KMS-11 (cell line): ENCODE data around the gene KLF17.

Source experiments
- H2AFZ ChIP-seq: fragments of 200-600 bp; sonication (generic); 2 replicates; pipeline ENCODE4 v1.6.1; 2016; ENCODE audit warnings: antibody characterized with exemption, mixed run types, low read depth
- H3K27ac ChIP-seq: fragments of 200-600 bp; sonication (generic); 2 replicates; pipeline ENCODE4 v1.6.1; 2016; ENCODE audit warnings: mild to moderate bottlenecking, mixed run types
- H3K27me3 ChIP-seq: fragments of 200-600 bp; sonication (generic); 2 replicates; pipeline ENCODE4 v1.6.1; 2017; ENCODE audit warnings: mild to moderate bottlenecking, low read depth, mixed run types, moderate library complexity; ENCODE audit not compliant: insufficient read depth
- H3K36me3 ChIP-seq: fragments of 200-600 bp; sonication (generic); 2 replicates; pipeline ENCODE4 v1.6.1; 2017; ENCODE audit warnings: mild to moderate bottlenecking, mixed run types; ENCODE audit not compliant: insufficient read depth
- H3K4me1 ChIP-seq: fragments of 200-600 bp; sonication (generic); 2 replicates; pipeline ENCODE4 v1.6.1; 2016; ENCODE audit warnings: mild to moderate bottlenecking, low read depth, mixed run types; ENCODE audit not compliant: poor library complexity, severe bottlenecking
- H3K4me2 ChIP-seq: fragments of 200-600 bp; sonication (generic); 2 replicates; pipeline ENCODE4 v1.7.0; 2016; ENCODE audit warnings: mild to moderate bottlenecking, mixed run types
- H3K4me3 ChIP-seq: fragments of 200-600 bp; sonication (generic); IDR thresholded peaks from 2 replicates; pipeline ENCODE4 v1.6.1; 2017; ENCODE audit warnings: low read depth, low read length, mixed read lengths; ENCODE audit not compliant: insufficient read depth
- H3K79me2 ChIP-seq: fragments of 200-600 bp; sonication (generic); 2 replicates; pipeline ENCODE4 v1.6.1; 2016; ENCODE audit warnings: low read depth, mixed run types; ENCODE audit not compliant: insufficient read depth
- H3K9ac ChIP-seq: fragments of 200-600 bp; sonication (generic); 2 replicates; pipeline ENCODE4 v1.6.1; 2016; ENCODE audit warnings: mild to moderate bottlenecking, mixed run types
- H4K20me1 ChIP-seq: fragments of 200-600 bp; sonication (generic); 2 replicates; pipeline ENCODE4 v1.6.1; 2016; ENCODE audit warnings: mild to moderate bottlenecking, mixed run types; ENCODE audit not compliant: insufficient read depth
- TF ChIP-seq, protein P1 (sequence below): fragments of 200-600 bp; sonication (generic); conservative IDR thresholded peaks from 2 replicates; pipeline ENCODE4 v1.6.1; 2017; ENCODE audit warnings: low read depth, mild to moderate bottlenecking, antibody characterized with exemption, low read length, moderate library complexity, mixed read lengths

Gene KLF17

DNA sequence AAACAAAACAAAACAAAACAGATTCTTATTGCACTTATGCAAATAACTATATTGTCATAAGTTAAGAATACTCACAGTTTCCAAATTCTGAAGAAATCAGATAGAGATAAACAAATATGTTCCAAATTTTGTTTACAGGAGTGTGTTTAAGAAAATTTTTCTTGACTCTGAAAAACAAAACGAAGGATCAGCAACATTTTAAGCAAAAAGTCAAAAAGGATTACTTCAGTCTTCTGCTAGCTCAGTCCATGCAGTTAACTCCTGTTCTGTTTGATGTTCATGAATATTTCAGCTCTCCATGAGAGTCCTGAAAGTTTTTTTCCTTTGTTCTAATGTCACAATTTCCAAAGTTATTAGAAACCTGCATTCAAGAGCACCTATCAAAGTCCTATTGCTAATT is 56.0 kb downstream of the KLF17 start:
- H3K4me3 ChIP-seq: no peak overlapping the region
- H4K20me1 ChIP-seq: no peaks in the 10 kb centered on the region
- no peak overlapping the region for H2AFZ ChIP-seq
- H3K27me3 ChIP-seq: no peaks in the 10 kb centered on the region
- TF ChIP-seq, protein P1, sequence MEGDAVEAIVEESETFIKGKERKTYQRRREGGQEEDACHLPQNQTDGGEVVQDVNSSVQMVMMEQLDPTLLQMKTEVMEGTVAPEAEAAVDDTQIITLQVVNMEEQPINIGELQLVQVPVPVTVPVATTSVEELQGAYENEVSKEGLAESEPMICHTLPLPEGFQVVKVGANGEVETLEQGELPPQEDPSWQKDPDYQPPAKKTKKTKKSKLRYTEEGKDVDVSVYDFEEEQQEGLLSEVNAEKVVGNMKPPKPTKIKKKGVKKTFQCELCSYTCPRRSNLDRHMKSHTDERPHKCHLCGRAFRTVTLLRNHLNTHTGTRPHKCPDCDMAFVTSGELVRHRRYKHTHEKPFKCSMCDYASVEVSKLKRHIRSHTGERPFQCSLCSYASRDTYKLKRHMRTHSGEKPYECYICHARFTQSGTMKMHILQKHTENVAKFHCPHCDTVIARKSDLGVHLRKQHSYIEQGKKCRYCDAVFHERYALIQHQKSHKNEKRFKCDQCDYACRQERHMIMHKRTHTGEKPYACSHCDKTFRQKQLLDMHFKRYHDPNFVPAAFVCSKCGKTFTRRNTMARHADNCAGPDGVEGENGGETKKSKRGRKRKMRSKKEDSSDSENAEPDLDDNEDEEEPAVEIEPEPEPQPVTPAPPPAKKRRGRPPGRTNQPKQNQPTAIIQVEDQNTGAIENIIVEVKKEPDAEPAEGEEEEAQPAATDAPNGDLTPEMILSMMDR: no peak
- peaks cover 10% of the 10 kb centered on the region for H3K4me1 ChIP-seq
- no peak overlapping the region for H3K9ac ChIP-seq
- H3K4me2 ChIP-seq: no peak overlapping the region
- no peaks in the 10 kb centered on the region for H3K36me3 ChIP-seq
- H3K27ac ChIP-seq: no peak overlapping the region
- no peaks in the 10 kb centered on the region for H3K79me2 ChIP-seq
